ENCODE results near the gene TMEM245.

TMEM245 gene

DNA sequence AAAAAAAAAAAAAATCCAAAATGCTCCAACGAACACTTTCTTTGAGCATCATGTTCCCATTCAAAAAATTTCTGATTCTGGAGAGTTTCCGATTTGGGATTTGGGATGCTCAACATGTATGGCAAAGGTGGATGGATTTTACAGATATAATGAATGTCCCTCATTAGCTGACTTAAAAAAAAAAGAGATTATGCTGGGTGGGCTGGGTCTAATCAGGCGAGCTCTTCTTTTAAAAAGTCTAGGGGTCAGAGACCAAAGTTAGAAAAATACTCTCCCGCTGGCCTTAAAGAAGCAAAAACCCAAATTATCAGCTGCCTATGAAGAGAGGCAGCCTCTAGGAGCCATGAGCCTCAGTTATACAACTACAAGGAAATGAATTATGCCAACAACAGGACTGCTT is 91.3 kb downstream of the TMEM245 start:
- DNase-seq (ENCODE audit: low read depth, low spot score), result no peak

GRCh38 chr9:109027176-109027575 is 92.6 kb downstream of the TMEM245 start:
- DNase-seq (ENCODE audit: low read depth, low spot score), result no peak

DNA sequence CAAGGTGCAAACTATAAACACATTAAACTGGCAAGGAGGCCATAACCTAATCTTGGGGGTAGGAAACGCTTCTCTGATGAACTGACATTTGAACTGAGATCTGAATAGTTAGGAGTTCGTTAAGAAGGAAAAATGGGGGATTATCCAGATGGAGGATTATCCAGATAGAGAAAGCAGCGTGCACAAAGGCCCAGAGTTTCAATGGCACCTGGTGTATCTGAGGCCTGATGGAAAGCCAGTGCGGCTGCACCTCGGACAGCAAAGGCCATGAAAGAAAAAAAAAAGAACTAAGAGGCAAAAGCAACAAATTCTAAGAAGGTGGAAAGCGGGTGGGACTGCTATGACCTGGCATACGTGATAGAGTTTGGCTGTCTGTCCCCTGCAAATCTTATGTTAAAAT is 93.4 kb downstream of the TMEM245 start:
- DNase-seq (ENCODE audit: low read depth, low spot score), result no peak

GRCh38 chr9:109022873-109023272 is 96.9 kb downstream of the TMEM245 start:
- DNase-seq (ENCODE audit: low read depth, low spot score), result no peak

- DNase-seq (ENCODE audit: low read depth, low spot score), result no peak
Observed at GRCh38 chr9:109020581-109021511, 98.9 kb downstream of the TMEM245 start.

DNA sequence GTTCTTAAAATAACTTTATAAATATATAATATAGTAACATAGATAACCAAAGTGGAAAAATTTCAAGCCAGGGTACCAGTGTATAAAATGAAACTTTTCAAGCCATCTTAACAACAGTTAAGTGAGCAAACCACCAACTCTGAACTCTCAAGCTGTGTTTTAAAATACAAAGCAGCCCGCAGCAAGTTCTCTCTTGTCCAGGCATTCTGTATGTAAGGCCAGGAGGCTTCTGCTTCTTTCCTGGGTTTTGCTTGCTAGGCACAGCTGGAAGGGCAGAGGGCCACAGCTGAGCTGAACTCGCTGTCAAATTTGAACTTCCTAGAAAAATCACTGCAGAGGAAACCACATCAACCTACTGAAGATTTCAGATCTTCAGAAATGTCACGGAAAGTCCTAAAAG is 99.6 kb downstream of the TMEM245 start:
- DNase-seq (ENCODE audit: low read depth, low spot score), result no peak

DNA sequence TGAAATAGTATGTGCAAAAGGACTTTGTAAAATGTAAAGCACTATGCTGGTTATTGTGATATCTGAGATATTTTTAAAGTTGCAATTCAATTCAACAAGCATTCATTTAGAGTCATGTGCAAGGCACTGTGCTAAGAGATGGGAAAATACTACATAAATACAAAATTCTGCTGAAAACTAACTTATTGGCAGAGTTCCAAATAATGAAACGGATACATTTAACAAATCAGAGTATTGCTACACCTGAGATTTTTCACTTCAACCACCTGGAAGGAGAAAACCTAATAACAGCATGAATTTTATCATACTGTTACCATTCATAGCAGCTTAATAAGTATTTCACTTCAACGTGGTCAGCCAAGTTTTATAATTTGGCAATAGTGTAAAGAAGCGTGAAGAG is 100.3 kb downstream of the TMEM245 start:
- DNase-seq (ENCODE audit: low read depth, low spot score), result no peak

DNA sequence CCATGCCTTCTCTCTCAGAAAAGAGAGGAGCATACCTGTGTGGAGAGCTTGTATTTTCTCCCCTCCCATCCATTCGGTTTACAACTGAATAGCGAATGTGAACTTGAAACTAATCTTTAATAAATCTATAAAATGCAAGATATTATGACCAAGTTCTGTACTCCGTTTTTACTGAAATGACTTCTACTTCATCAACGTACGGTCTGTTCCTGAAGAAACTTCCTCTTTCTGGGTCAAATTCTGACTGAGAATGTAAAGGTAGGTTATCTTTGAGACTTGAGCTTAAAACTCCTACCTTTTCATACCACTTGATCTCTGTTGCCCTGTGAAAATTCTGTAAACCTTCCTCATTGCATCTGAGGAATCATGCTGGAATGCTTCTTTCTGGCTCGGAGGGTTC is 102.3 kb downstream of the TMEM245 start:
- no peak for DNase-seq (ENCODE audit: low read depth, low spot score)

- DNase-seq (ENCODE audit: low read depth, low spot score), result no peak
Observed at GRCh38 chr9:109017061-109017460, 102.7 kb downstream of the TMEM245 start.

DNA sequence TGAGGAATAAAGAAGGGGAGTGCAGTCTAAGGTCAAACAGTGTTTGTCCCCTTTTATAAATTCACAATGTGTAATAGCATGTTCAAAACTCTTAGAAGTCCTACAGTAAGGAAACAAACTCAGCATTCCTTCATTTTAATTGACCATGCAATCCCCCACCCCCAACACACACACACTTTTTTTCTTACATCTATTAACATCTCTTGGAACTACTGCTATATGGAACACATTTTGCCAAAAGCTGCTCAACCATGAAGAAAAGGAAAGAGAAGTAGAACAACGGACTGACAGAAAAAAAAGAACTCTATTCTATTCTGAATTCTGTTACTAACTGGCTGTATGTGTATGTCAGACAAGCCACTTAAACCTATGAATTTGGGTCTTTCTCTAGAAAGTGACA is 103.6 kb downstream of the TMEM245 start:
- no peak for DNase-seq (ENCODE audit: low read depth, low spot score)

DNA sequence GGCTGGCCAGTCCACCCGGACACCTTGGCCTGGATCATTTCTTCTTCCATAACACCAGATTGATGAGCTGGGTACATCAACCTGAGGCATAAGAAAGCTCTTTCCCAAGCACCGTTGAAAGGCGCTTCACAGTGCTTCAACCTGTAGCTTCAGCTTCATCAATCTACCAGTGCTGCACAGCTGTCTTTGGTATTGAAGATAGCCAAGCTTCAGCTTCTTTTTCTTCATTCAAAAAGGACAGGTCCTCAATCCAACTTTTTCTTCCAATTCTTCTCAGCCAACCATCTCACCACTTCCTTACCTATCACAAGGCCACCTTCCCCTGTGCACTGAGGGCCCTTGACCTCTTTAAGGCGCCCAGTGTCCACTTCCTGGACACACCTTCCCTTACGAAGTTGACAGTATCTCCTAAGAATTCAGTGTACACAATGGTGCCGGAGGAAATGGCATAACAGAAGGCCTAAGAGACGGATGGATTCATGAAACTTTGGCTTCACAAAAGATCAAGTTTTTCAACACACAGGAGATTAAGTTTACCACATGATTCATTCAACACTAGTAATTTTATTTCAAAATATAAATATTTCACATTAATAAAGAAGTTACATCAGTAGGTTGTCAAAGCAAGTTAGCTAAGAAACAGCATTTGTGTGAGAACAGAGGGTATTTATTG is 105.0 kb downstream of the TMEM245 start:
- DNase-seq (ENCODE audit: low read depth, low spot score), result peak; percentile 18

GRCh38 chr9:109013679-109014607 is 105.8 kb downstream of the TMEM245 start:
- DNase-seq (ENCODE audit: low read depth, low spot score), result peak; percentile 85

DNA sequence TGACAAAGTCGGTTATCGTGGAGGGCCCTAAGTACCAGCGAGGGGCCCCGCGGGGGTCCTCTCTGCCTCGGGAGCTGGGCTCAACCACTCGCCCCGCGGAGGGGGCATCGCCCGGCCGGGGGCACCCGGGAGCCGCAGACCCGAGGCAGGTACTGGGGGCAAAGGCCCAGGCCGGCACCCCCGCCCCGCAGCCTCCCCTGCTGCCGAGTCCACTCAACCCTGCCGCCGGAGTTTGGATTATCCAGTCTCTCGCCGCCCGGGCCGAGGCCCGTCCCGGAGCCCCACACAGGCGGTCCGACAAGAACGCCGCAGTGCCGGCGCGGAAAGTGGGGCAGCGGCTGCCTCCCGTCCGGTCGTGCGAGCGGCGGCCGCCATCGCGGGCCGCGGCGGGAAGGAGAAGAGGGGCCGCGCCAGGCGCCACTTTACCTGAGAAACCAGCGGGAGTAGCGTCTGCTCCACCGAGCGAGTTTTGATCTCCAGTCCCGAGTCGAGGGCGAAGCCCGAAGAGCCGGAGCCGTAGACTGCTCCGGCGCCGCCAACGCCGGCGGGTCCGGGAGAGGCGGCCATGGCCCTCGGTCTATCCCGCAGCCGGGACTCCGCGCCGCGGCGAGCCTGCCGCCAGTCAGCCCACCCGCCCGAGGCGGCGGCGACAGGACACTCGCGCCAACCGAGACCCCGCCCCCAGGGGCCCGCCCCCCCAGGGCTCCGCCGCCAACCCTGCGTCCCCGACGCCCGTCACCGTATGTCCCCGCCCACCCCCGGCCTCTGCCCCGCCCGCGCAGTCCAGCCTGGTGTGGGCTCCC is 106.7 kb downstream of the TMEM245 start, which contains the start of gene CTNNAL1:
Gene CTNNAL1, minus strand, starts transcription at position 624 of the 803 bp plus-strand sequence. Its CDS starts 57 bp downstream, at position 567.
- DNase-seq (ENCODE audit: low read depth, low spot score), result peak; percentile 68

- peak; percentile 70 for DNase-seq (ENCODE audit: low read depth, low spot score)
Observed at GRCh38 chr9:109012009-109012875, 107.5 kb downstream of the TMEM245 start.

- DNase-seq (ENCODE audit: low read depth, low spot score), result no peak
Observed at GRCh38 chr9:109011231-109011671, 108.5 kb downstream of the TMEM245 start.

DNA sequence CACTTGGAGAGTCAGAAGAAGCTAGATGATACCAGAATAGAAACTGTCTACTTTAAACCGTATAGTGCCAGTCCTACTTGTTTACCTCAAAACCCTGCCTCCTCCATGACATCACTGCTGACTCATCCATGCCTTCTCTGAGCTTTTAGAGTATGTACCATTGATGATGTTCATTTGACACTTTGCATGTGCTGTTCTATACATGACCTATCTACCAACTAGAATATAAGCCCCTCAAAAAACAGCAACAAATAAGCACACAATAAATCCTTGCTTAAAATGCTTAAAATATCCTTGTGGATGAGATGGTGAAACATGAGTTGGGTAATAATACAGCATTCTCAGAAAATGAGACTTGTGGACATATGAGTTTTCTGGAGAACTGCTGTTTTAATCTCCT is 109.0 kb downstream of the TMEM245 start:
- DNase-seq (ENCODE audit: low read depth, low spot score), result no peak

DNA sequence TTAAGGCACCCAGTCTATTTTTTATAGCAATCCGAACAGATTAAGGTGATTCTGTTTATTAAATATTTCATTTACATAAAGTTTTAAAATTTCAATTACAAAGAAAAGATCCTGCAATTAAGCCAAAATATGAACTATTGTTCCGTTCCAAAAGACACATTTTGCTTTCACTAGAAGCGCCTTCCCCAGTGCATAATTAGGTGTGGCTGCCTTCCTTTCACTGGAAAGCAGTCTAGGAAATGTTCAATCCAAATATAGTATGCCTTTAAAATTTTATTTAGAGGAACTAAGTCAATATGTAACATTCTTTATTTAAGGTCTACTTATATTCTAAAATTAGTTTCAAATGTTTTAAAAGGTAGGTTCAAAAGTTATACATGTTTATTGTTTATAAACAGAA is 114.1 kb downstream of the TMEM245 start:
- no peak for DNase-seq (ENCODE audit: low read depth, low spot score)

DNA sequence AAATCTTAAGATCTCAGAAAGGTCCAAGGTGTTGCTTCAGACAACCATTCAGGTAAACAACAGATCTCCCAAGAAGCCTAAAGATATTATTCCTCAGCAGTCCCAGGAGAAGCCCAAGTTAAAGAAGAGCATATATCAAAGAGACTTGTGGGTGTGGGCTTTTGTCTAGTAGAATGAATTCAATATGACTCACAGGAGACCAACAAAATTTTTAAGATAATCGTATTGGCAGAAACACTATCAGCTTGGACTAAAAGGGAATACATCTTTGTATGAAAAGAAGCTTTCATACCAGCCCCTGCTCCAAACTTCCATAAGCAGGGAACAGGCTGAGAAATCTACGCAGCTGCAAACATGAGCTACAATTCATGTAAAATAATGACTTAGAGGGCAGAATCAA is 116.6 kb downstream of the TMEM245 start:
- no peak for DNase-seq (ENCODE audit: low read depth, low spot score)

DNA sequence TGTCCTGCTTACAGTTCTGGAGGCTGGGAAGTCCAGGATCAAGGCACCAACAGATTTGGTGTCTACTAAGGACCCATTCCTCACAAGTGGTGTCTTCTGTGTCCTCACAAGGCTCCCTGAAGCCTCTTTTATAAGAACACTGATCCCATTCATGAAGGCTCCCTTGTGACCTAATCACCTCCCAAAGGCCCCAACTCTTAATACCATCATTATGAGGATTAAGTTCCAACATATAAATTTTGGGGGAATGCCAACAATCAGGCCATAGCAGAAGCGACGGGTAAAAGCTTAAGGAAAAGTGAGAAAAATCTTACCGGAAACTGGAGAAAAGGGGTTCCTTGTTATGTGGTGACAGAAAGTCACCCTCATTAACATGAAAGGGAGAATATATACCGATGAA is 117.6 kb downstream of the TMEM245 start:
- no peak for DNase-seq (ENCODE audit: low read depth, low spot score)

DNA sequence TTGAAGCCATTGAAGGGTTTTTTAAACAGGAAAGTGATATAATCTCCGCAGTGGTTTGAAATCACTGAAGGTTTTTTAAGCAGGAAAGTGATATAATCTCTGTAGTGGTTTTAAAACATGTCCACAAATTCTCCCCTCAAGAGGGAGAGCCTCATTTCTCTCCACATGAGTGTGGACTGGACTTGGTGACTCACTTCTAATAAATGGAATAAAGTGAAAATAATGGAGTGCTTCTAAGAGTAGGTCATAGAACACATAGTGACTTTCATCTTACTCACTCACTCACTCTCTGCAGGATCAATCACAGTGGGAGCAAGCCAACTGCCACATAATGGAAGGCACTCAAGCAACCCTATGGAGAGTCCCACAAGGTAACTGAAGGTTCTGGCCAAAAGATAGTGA is 118.5 kb downstream of the TMEM245 start:
- no peak for DNase-seq (ENCODE audit: low read depth, low spot score)

Measured in ELF-1 (cell line).